Activated CD8-positive, alpha-beta memory T cell treated with anti-CD3 and anti-CD28 coated beads for 36 hours (primary cell): ENCODE measurements around the gene PRR16. TPM values are rescaled to one million over a fixed set of nuclear protein-coding genes. Genes with fewer than 3 reads are reported as not detected.

Experiments
- CTCF ChIA-PET: fragments of 350-600 bp; sonication (Branson Sonifier 250); formaldehyde crosslinking; loops from one replicate; lab custom pipeline; 2021; ENCODE audit warnings: antibody characterized with exemption; lab: Charles Lee
- POLR2A ChIA-PET: fragments of 350-600 bp; sonication (Branson Sonifier 250); formaldehyde crosslinking; loops from one replicate; lab custom pipeline; 2021; ENCODE audit warnings: antibody characterized with exemption; lab: Charles Lee
- total RNA-seq, 2 experiments: library from RNA; stranded (reverse); gene quantifications; one replicate each; pipeline ENCODE4 v1.2.3, GENCODE V29; 2021

The PRR16 gene
- total RNA-seq, 2 experiments from 2014 or later = not detected

DNA sequence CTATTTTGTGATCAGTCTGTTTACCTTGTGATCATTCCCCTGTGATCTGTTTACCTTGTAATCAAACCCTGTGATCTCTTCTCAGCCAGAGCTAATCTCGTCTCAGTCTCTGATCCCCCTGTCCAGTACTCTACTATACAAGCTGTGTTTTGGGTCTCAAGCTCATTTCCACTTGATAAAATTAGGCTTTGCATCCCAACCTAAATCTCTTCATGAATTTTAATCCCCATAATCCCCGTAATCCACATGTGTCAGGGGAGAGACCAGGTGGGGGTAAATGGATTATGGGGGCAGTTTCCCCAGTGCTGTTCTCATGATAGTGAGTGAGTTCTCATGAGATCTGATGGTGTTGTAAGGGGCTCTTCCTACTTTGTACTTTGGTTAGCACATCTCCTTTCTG lies 157.2 kb downstream of the PRR16 start:
- ChIA-PET POLR2A (no interaction called here), CTCF (no interaction called here)

GRCh38 chr5:120624021-120624563 lies 160.0 kb downstream of the PRR16 start:
- ChIA-PET POLR2A (no interaction called here), CTCF (no interaction called here)

DNA sequence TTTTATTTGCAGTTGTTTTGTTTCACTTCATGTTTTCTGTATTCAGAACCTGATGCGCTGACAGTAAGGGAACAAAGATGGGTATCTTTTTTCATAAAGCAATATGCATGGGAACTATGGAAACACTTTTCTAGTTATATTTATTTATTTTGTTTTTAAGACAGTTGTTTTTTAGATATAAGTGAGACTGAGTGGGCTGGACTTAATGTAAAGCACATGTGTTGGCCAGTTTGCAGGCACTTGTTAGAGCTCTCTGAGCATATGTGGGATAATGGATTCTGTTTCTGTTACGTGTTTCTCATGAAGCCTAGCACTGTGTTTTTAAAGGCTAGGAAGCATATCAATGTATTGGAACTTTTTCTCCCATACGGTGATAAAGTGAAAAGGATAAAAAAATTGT lies 164.1 kb downstream of the PRR16 start:
- ChIA-PET CTCF (no interaction called here), POLR2A (no interaction called here)

- CTCF ChIA-PET = no interaction called here
- POLR2A ChIA-PET = no interaction called here
These were observed 166.4 kb downstream of the PRR16 start for GRCh38 chr5:120630550-120630949.

DNA sequence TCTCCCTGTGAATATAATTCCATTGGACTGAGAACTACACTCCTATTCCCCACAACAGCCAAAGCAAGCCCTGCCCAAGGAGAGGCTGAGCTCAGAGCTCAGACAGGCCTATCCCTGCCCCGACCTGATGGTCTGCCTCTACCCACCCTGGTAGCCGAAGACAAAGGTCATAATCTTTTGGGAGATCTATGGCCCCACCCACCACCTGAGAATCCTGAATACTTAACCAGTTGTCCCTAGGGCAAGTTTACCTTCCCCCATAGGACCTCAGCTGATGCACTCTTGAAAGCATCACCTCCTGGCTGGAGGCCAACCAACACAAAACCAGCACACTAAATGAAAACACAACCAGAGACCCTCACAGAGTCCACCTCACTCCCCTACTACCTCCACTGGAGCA lies 167.5 kb downstream of the PRR16 start:
- ChIA-PET CTCF (no interaction called here), POLR2A (no interaction called here)

- ChIA-PET CTCF (no interaction called here), POLR2A (no interaction called here)
These were observed 168.3 kb downstream of the PRR16 start for GRCh38 chr5:120632430-120632829.

- ChIA-PET POLR2A (no interaction called here), CTCF (no interaction called here)
These were observed 174.3 kb downstream of the PRR16 start for GRCh38 chr5:120638449-120638848.

DNA sequence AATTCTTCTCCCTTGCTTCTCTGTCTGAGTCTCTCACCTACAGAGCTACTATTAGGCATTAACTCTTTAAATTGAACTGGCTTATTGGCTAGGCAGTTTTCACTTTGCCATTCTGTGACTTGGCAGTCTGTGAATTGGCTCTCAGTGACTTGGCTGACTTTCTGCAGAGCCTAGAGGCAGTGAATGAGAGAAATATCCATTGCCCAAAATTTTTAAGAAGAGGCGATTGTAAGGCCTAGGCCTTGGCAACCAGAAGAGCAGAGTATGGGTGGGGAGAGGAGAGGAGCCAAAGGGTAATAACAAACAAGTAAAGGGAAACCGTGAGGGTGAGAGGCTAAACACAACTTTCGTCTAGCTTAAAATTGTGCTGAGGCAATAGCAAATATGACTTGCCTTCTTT lies 176.7 kb downstream of the PRR16 start:
- POLR2A ChIA-PET = no interaction called here
- CTCF ChIA-PET = no interaction called here

GRCh38 chr5:120644516-120644915 lies 180.4 kb downstream of the PRR16 start:
- ChIA-PET CTCF (no interaction called here), POLR2A (no interaction called here)

GRCh38 chr5:120655828-120656435 lies 191.8 kb downstream of the PRR16 start:
- POLR2A ChIA-PET = no interaction called here
- CTCF ChIA-PET = interaction anchor here (0.7 kb wide), 1 partner anchor 1293 kb away, joined by 3 read pairs; no protein-coding TSS in a partner anchor

GRCh38 chr5:120657104-120657503 lies 193.0 kb downstream of the PRR16 start:
- POLR2A ChIA-PET = no interaction called here
- CTCF ChIA-PET = no interaction called here

DNA sequence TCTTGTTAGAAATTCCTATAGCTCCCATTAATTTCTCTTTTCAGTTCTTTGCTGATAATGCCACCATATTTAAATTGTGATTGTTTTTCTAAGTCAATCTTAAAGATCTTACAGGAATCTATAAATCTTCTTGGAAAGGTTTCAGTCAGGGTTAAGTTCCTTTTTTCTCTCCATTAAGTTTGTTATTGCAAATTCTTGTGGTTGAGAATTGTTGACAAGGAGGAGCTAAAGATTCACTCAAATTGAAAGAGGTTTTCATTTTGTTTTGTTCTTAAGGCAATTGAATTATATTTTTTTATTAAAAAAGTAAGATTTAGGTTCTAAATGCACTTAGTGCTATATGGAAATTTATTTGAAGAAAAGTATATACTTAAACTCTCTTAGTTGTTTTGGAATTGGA lies 213.4 kb downstream of the PRR16 start:
- ChIA-PET CTCF (no interaction called here), POLR2A (no interaction called here)

- ChIA-PET CTCF (no interaction called here), POLR2A (no interaction called here)
These were observed 214.2 kb downstream of the PRR16 start for GRCh38 chr5:120678279-120678678.

- POLR2A ChIA-PET = no interaction called here
- CTCF ChIA-PET = no interaction called here
These were observed 218.8 kb downstream of the PRR16 start for GRCh38 chr5:120682851-120683250.

GRCh38 chr5:120683580-120683979 lies 219.5 kb downstream of the PRR16 start:
- ChIA-PET CTCF (no interaction called here), POLR2A (no interaction called here)

DNA sequence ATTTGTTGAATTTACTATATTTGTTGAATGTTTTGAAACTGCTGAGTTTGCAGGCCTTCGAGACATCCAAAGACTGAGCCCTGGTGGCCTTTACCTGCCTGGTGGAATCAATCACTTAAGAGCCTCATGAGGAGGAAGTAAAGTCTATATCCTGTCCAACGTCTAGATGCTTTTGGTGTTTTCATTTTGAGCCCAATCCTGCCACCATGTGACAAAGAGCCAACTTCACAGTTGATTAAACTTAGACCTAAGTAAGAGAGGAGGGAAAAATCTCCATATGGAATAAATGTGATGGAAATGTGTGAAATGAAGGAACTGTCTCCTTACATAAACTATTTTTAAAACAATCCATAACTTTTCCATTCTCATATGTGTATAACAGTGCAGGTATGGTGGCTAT lies 220.1 kb downstream of the PRR16 start:
- ChIA-PET POLR2A (no interaction called here), CTCF (no interaction called here)

DNA sequence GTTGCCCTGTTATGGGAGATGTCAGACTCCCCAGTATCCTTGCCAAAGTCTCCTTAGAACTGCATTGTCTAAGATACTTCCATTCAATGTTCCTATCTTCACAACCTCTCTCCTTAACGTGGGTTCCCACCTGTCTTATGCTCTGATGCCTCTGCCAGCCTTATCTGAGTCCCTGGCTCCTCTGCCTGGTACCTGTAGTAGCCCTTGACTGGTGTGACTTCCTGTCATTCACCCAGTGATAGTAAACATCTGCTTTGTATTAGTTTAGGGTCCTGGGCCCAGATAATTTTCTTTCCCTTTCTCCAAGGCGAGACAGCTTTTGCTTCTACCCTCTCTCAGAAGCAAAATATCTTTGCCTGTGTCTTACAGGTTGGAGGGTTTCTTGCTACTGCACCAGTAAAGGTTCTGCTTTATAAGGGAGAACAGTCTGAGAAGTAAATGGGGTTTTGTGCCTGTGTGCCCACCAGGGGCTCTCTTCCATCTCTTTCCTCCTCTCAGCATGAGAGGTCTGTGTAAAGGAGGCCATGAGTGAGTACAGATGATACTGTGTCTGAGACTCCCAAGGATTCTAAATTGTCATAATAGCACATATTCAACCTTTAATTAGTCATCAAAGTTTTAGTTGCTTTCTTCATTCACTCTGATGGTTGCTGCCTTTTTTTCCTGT lies 220.8 kb downstream of the PRR16 start:
- ChIA-PET CTCF (no interaction called here), POLR2A (no interaction called here)

- ChIA-PET CTCF (no interaction called here), POLR2A (no interaction called here)
These were observed 226.7 kb downstream of the PRR16 start for GRCh38 chr5:120690621-120691407.

DNA sequence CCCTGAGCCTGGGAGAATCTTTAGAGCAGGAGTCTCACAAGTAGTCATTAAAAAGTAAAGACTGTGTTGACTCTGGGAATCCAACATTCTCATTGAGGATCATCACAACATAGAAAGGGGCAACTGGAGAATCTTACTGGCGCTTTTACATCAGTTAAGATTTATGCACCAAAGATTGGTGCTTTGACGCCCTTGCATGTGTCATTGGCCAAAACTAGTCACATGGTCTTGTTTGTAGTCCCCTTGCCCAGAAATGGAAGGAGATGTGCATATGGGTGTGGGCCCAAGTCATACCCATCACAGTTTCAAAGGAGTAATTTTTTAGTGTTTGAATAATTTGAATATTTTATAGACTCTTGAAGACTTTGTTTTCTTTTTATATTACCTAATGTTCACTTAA lies 228.2 kb downstream of the PRR16 start:
- CTCF ChIA-PET = no interaction called here
- POLR2A ChIA-PET = no interaction called here

GRCh38 chr5:120695368-120695880 lies 231.3 kb downstream of the PRR16 start:
- ChIA-PET CTCF (no interaction called here), POLR2A (no interaction called here)
